SH-SY5Y (cell line): Measurements from ENCODE around the gene RGS7.

Source experiments
- GATA2 ChIP-seq: IDR thresholded peaks from 2 replicates; pipeline ENCODE4 v1.6.1; 2011; ENCODE audit warnings: mild to moderate bottlenecking, low read depth, low read length
- GATA3 ChIP-seq: IDR thresholded peaks from 2 replicates; pipeline ENCODE4 v1.6.1; 2011; ENCODE audit warnings: low read depth, mild to moderate bottlenecking, low read length, moderate library complexity

RGS7 gene

GRCh38 chr1:240794046-240794843 lies 562.8 kb downstream of the RGS7 start:
- TF ChIP-seq GATA3 (no peak), GATA2 (no peak)

DNA sequence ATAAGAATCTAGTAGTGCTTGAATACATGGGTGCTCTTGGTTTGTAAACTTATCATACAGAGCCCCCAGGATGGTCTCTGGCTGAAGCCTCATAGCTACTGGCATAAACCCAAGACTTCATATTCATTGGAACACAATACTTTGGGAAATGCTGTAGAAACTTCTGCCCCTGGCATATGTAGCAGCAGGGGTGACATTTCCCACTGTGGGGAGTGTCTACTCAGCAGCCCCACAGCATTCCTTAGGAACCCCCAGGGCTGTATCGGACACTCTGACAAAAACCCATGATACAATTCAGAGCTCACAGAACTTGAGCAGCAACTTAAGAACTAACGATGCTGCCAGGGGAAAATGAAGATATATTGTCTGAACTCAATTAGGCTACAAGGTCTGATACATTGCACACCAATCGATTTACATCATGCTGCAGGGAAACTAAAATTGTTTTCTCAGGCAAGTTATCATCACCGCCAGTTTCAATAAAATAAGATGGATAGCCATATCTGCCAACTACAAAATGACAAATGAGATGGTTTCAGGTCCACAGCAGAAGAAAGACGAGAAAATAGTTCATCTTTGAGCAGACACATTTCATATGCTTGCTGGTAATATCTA lies 564.0 kb downstream of the RGS7 start:
- TF ChIP-seq GATA2 (no peak), GATA3 (no peak)

- TF ChIP-seq GATA3 (no peak), GATA2 (no peak)
These were observed 566.1 kb downstream of the RGS7 start for GRCh38 chr1:240790856-240791255.

GRCh38 chr1:240786880-240787279 lies 570.1 kb downstream of the RGS7 start:
- TF ChIP-seq GATA2 (no peak), GATA3 (no peak)

DNA sequence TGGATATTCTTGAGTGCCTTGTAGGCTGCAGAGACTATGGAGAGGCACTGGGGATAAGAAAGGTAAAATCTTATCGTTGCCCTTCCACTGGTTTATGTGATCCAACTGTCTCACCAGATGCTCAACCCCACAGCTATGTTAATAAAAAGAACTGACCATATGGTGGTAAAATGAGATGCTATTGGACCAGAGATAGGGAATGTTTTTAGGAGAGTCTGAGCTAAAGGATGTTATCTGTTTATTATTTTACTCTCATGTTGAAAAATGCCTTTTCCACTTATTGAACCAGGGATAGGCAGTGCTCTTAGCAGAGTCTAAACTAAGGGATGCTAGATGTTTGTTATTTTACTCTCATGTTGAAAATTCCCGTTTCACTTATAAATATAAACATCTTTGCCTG lies 572.2 kb downstream of the RGS7 start:
- TF ChIP-seq GATA2 (no peak), GATA3 (no peak)

DNA sequence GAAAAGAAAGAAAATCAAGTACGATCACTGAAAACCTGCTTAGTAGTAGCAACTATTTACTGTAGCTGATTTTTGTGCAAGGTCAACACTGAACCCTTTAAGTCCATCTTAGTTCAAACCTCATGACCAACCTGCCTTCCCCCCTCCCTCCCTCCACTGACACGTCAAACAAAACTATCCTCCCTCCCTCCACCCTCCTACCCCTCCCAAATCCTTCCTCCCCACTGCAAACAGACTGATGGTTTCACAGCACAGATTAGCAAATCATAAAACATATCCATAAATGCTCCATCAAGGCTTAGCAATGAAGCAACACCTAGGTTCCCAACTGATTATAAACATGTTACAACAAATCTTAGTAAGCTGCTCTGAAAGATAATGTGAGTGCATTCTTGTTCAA lies 580.8 kb downstream of the RGS7 start:
- TF ChIP-seq GATA3, result no peak
- TF ChIP-seq GATA2, result no peak

DNA sequence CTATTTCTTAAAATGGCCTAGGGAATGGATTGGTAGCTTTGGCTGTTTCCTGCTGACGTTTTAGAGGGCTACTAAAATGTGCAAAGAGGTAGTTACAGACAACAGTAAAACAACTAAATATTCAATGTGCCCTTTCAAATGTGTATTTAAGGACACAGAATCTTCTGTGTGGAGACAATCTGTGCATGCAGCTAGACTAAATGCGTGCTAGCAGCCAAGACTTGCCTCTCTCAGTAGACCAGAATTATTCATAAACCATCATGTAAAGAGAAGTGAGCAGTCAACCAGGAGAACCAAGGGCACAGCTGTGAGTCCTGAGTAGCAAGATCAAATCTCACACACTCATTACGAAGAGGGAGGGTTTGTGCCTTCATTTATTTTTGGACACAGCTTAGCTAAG lies 584.9 kb downstream of the RGS7 start:
- TF ChIP-seq GATA3 (no peak), GATA2 (no peak)

- TF ChIP-seq GATA2 (no peak), GATA3 (no peak)
These were observed 585.6 kb downstream of the RGS7 start for GRCh38 chr1:240771450-240771849.

DNA sequence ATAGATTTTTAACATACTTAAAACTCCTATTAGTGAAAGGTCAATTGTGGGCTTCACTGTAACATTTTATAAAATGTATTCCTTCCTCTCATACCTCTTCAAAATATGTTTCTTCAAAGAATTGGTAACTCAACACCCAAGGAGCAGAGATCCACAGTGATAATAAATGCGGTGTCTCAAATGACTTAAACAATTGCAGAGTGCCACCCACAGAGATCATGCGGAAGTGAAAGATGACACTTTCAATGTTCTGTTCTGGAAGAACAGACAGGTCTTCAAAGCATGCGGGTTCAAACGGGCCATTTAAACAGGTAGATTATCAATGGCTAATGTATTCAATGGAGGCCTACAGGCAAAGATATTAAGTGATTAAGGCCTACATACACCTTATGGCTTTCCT lies 588.0 kb downstream of the RGS7 start:
- no peak for TF ChIP-seq GATA2
- no peak for TF ChIP-seq GATA3

- TF ChIP-seq GATA3 (no peak), GATA2 (no peak)
These were observed 590.2 kb downstream of the RGS7 start for GRCh38 chr1:240766831-240767230.

DNA sequence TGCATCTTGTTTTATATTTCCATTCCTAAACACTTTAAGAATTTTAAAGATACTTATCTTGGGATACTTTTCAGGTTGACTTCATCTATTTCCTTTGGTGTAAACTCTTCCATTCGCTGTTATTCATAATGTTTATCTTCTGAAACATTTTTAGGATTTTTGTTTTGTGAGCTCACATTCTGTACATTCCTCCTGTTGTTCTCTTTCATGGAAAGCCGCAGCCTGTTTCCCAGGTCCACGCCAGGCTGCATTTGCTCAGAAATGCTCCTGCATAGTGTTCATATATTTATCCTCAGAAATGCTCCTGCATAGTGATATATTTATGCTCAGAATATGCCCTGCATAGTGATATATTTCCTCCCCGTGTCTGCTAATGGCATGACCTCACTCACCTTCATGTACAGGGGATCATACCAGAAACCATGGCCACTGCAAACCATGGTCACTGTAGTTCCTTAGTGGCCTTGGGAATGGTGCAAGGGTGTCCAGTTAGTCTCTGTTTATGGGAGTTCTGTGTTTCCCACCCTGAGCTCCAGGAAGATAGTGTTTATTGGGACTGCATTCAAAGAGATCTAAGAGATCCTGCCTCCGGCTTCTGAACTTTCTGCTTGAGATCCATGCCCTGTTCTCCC lies 591.2 kb downstream of the RGS7 start:
- TF ChIP-seq GATA2 (no peak), GATA3 (no peak)

DNA sequence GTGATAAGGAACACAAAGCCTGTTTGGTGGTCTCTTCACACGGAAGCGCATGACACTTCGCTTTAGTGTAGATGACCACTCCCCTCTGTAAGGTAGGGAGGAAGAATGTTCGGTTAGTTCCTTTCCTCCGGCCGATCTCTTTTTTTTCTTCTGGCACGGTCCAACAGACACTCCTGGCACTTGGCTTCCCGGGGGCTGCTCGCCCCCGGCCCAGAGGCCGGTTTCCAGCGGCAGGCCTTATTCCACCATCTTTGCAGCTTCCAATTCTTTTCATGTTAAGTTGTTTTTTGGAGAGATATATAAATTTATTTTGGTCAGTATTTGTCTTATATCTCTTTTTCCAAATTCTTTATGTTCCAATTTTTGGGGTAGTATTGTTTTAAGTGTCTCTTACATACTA lies 593.2 kb downstream of the RGS7 start:
- TF ChIP-seq GATA3 (no peak), GATA2 (no peak)

DNA sequence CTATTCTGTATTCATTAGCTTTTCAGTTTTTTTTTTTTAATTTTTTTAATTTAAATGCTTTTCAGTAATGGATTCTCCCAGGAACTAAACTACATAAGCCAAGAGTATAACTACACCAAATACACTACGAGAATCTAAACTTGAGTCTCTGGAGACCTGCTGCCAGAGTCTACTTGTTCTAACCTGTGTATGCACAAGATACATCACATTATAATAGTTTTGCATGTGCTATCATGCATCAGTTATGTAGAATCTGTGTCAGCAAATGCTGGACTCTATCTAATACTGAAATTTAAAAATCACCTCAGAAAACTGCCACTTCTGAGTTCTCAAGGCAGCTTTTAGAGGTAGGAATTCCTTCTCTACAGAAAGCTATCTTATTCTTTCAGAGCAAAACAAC lies 598.7 kb downstream of the RGS7 start:
- TF ChIP-seq GATA2 (no peak), GATA3 (no peak)

- TF ChIP-seq GATA3 (no peak), GATA2 (no peak)
These were observed 609.1 kb downstream of the RGS7 start for GRCh38 chr1:240747907-240748306.

DNA sequence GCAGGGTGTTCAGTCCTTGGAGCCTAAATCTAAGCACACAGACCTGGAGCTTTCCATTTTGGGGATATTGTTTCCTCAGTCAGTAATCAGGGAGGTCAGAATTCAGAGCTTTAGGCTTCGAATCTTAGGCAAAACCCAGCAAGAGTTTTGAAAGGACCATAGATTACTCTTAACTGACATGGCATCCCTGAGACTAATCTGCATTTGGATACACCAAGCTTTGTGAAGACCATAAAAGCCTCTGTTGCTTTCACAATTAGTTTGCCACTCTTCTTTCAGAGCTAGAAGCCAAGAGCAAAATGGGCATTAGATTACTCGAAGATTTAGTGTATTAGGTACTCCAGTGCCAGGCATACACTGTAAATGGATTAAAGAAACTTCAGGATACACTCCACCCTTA lies 613.3 kb downstream of the RGS7 start:
- no peak for TF ChIP-seq GATA2
- no peak for TF ChIP-seq GATA3
